HG02981 (cell line): ENCODE data around the gene TXNRD3.
"Not testable (repeated sequence)": the region's sequence is repeated elsewhere in the genome, so short reads cannot be mapped to it uniquely, and the experiment has no call there.

Experiments used
- ATAC-seq: cut with Tn5 transposase; IDR thresholded peaks from one replicate; pipeline ENCODE4 v1.9.1; 2021; ENCODE audit warnings: mild to moderate bottlenecking, moderate library complexity; ENCODE audit not compliant: unreplicated experiment

TXNRD3 gene

DNA sequence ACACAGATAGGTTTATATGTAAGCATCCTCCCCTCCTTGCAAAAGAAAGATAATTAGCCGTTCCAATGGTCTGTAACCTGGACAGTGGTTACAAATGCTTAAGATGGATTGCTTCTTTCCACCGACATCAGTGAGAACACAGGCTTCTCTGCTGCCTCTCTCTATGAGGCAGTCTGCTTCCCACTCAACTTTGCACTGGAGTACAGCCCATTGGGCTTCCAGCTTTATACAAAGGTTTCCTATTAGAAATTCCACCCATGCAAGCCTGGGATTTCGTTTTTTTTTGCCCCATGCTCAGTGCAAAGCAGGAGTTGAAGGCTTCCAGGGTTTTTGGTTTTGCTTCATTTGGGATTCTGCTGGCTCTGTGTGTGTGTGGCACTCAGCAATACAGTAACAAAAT, 48.9 kb downstream of the TXNRD3 start:
- ATAC-seq = no peak

DNA sequence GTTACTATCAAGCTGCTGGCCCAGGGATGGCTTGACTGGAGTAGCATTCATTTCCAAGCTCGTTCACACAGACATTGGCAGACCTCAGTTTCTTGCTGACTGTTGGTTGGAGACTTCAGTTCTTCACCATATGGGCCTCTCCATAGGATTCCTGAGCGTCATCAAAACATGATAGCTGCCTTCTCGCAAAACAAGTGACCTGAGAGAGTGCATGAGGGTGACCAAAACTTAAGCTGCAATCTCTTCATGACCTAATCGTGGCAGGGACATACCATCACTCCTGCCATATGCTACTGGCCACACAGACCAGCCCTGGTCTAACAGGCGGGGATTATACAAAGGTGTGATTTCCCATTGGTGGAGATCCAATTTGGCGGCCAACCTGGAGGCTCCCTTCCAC, 50.2 kb downstream of the TXNRD3 start:
- ATAC-seq = no peak

DNA sequence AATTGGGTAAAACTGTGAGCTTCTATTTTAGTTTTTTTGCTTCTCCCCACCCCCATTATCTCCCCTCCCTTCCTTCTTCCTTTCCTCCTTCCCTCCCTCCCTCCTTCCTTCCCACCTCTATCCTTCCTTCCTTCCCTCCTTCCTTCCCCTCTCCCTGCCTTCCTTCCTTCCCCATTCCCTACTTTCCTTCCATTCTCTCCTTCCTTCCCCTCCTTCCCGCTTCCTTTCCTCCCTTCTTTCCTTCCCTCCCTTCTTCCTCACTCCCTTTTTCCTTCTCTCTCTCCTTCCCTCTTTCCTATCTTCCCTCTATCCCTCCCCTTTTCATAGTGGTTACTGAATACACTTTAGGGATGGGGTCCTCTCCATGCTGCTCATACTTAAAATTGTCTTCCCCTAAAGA, 55.8 kb downstream of the TXNRD3 start:
- no peak for ATAC-seq

DNA sequence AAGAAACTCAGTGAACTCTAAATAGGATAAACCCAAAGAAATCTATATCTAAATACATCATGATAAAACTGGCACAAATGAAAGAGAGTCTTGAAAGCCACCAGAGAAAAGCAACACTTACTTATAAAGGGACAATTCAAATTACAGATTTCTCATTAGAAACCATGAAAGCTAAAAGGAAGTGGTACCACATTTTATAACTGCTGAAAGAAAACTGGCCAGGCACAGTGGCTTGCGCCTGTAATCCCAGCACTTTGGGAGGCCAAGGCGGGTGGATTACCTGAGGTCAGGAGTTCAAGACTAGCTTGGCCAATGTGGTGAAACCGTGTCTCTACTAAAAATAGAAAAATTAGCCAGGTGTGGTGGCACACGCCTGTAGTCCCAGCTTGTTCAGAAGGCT, 59.4 kb downstream of the TXNRD3 start:
- not testable (repeated sequence) for ATAC-seq

DNA sequence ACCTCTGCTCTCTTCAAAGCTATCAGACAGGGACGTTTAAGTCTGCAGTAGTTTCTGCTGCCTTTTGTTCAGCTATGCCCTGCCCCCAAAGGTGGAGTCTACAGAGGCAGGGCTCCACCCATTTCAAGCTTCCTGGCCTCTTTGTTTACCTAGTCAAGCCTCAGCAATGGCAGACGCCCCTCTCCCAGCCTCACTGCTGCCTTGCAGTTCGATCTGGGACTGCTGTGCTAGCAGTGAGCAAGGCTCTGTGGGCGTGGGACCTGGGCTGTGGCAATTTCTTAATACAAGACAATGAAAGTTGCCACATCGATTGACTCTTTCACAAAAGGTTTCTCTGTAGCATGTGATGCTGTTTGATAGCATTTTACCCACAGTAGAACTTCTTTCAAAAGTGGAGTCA, 63.4 kb downstream of the TXNRD3 start:
- ATAC-seq = not testable (repeated sequence)

DNA sequence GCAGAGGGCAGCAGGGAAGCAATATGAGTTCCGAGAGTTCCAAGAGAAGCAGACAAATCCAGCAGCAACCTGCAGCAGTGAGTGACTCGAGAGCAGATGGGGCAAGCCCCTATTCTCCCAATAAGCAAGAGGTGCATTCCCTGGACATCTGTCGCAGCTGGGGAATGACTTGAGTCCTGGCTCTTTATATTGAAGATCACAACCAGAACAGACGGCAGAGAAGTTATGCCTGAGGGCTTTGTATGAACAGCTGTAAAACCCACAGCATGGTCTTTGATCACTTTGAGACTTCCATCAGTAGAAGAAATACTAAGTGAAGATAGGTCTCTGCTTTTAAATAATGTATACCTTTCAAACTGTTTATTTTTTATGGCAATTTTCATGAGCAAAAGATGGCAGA, 72.6 kb downstream of the TXNRD3 start:
- no peak for ATAC-seq

DNA sequence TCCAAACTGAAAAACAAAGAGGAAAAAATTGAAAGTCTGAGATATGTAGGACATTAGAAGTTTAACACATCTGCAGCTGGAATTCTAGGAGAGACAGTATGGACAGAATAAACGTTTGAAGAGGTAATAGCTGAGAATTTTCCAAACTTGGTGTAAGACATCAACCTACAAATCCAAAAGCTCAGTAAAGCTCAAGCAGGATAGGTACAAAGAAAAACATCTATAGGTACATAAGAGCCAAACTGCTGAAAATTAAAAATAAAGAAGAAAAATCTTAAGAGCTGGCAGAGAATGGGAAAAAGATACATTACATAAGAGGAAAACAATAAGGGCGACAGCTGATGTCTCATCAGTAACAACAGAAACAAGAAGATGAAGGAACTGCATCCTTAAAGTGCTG, 73.4 kb downstream of the TXNRD3 start:
- no peak for ATAC-seq

DNA sequence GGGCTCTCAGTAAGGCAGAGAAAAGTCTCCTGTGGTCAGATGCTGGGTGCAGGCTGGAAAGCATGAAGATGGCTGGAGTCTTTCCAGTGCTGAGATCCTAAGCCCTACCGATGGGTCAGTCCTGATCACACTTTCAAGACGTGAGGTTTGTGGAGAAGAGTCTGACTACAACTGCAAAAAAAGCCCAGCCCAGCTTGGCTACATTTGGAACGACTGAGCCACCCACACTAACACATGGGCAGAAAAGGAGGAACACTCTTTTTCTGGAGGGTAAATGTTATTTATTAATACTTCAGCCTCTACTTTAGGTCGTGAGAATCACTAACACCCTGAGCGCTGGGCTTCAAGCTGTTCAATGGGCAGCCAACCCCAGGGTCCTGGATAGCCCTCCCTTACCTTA, 74.2 kb downstream of the TXNRD3 start:
- no peak for ATAC-seq

DNA sequence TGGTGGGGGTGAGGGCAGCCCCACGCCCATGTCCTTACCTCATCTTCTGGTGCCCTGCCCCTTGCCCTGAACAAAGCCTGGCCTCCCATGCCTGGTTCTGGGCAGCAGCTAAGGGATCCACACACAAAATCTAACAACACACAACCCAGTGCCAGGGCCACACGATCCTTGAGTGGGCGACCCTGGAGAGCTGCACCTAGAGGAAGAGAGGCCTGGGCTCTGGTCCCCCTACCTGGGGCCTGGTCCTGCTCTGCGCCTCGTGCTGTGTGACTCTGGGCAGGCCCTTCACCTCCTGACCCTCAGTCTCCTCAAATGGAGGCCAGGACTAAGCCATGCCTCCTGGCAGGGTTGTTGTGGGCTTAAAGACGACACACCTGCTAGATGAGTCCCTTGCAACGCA, 76.2 kb downstream of the TXNRD3 start:
- ATAC-seq = no peak

DNA sequence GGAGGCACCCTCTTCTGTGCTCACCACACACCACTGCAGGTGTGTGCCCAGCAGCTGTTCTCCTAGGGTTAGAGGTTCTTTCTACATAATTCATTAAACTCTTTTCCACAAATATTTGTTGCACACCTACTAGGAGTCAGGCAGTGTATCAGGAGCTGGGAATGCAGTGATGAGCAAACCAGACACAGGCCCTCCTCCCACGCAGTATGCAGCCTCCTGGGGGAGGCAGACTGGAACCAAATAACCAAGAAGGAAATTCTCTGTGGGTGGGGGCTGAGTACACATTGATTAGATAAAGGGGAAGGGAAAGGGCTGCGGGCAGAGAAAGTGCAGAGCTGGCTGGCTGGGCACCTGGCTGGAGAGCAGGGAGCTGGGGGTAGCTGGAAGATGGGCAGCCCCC, 77.7 kb downstream of the TXNRD3 start:
- ATAC-seq = no peak

DNA sequence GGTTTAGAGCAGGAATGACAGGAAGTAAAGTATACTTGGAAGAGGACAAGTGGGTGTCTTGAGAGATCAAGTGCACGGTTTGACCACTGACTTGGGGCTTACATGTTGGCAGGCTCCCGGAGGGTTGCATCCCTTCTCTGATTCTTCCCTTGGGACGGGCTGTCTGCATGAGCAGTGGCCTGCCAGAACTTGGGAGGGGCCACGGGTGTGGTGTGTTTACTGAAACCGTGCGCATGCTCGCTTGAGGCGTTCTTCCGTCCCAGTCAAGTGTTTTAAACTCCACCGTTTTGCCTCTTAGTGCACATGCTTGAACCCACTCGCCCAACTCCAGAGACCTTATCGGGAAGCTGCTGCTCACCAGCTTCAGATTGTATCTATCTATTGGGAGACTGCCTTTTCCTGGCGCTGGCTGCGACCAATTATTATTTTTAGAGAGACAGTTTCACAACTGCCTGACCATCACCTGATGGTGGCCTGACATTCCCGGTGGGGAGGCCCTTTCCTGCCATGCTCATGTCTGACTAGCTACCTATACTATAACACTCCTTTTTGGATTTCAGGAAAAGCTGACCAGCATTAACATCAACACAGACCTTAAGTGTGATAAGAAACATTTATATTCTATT, 81.3 kb downstream of the TXNRD3 start:
- ATAC-seq = no peak

DNA sequence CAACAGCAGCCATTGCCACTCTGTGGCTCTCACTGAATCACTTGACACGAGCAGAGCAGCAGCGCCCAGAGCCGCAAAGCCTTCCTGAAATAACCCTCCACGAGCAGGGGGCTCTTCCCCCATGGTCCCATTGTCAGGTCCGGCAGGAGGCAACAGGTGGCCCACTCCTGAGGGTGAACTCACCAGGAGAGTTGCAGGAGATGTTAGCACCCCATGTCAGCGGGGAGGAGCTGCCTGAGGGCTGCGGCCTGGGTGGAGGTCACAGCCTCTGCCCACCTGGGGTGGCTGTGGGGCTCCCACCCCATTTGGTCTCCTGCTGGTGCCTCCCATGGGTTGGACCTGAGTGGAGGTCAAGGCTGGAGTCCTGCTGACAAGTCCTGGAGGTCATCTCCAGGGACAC, 83.8 kb downstream of the TXNRD3 start:
- ATAC-seq = no peak

DNA sequence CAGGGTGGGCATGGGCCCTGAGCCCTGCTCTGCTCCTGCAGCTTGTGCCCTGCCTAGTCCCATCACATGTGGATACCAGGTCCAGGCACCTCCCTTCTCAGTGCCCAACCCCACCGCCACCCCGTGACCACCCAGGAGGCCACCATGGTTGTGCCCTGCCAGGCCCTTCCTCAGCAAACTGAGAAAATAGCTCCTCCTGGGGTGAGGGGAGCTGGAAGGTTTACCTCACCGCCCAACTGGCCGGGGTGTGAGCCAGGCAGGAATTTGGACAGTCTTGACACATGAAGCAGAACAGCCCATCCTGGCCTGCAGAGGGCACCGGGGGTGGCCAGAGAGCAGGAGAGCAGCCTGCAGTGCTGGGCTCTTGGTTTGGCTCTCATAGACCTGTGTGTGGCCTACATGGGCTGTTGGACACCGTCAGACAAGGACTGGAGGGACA, 84.8 kb downstream of the TXNRD3 start:
- no peak for ATAC-seq

DNA sequence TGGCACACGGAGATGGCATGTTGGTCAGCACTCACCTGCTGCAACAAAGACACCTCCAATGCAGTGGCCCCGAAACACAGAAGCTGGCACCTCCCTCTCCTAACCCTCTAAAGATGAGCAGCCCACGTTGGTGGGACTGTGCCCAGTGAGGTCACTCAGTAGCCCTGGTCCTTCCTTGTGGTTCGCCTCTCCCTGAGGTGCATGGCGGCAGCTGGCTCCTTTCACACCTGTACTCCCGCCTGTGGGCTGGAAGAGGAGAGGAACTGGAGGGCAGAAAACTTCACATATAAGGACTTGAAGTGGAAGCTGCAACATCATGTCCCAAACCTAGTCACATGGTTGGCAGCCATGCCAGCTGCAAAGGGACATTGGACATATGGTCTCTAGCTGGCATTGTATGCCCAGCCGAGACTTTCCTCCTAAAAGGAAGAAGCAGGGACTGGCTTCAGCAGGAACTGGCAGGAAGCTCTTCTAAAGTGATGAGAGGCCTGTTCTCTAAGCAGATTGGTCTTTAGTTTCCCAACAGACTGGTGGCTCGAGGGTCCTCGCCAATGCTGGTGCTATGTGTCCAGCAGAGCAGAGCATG, 85.4 kb downstream of the TXNRD3 start:
- no peak for ATAC-seq

DNA sequence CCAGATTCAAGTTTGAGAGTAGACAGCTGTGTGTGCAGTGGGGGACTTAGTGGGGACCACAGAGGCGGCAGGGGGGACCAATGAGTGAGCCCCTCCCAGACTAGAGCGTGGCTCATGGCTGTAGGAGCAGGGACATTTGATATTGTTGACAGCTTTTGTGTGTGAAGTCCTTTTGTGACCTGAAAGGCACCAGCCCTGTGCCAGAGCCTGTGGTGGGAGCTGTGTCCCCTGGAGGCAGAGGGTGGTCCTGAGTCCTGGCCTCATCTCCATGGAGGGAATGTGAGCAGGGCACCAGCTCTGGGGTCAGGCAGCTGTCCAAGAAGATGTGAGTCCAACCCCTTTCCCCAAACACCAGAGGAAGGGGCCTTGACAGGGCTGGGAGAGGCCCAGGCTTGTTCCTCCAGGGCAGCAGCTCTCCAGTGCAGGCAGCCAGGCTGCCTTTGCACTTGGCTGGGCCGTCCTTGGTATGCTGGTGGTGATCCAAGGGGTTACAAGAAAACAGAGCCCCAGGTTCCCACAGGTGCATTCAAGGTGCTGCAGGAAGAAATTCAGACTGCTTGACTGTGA, 86.1 kb downstream of the TXNRD3 start:
- ATAC-seq = no peak

DNA sequence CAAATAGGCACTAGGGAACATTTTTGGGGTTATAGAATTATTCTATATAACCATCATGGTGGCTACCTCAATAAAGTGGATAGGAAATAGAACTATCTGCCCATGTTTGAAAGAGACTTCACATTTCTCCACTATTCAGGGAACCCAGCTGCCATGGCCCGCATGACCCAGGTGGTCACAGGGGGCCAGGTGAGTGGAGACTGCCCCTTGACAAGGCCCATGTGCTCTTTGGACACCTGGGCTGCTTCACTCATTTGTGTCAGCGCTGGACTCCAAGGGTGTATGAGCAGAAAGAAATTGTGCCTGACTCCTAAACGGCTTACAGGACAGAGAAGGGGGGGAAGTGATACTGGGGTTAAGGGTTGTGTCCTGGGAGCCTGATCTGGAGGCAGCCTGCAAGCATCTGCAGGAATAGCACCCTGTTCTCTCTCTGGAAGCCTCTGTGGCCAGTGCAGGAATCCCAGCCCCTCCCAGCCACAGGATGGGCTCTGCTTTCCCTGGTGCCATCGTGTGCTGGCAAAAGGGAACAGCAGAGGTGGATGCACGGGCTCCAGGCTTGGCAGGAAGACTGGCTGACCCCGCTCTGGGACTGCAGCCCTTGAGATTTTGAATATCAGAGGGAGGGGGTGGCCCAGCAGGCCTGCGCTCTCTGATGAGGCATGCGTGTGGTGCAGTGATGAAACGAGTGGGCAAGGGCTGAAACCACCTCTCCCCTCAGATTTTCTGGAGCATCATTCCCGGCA, 87.1 kb downstream of the TXNRD3 start:
- no peak for ATAC-seq

DNA sequence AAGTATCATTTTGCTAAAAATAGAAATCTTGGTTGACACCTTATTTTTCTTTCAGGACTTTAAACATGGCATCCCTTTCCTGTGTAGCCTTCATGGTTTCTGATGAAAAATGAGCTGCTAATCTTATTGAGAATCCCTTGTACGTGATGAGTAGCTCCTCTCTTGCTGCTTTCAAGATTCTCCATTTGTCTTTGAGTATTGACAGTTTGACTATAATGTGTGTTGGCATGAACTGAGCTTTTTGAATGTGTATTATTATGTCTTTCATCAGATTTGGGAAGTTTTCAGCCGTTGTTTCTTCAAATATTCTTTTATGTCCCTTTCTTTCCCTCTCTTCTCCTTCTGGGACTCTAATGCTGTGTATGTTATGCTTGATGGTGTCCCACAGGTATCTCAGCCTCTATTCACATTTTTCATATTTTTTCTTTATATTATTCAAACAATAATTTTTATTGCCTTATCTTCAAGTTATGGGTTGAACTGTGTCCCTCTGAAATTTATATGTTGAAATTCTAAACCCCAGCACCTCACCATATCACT, 92.1 kb downstream of the TXNRD3 start:
- ATAC-seq = no peak

DNA sequence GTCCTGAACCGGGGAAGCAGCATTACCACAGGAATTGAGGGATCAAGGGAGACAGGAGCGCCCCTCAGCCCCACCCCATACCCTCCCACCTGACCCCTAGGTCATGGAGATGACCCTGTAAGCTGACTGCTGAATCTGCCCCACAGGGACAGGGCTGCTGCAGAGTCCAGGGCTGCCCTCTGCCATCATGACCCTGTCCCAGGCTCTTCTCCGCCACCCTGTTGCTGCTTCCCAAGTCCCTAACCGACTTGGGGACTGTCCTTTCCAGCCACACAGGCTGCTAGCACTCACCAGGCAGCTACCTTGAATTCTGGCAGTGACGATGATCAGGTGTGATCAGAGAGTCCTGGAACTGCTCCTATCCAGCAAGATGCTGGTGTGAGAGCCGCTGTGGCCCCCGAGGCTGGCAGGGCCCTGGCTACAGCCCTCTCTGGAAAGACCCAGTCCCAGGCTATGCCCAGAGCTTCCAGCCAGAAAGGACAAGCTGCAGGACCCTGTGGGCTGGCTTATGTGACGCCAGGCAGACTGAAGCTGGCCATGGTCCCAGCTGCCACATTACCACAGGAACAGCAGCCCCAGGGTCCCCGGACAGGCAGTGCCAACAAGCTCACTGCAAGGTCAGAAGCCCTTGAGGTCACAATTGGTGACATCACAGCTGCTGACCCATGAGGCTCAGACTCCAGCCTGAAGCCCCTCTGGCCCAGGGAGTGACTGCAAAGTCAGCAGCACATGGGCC, 96.4 kb downstream of the TXNRD3 start, which contains the start of gene C3orf22:
Gene C3orf22 (minus strand): TSS at position 597 of the 736 bp plus-strand sequence. CDS start 5,542 bp downstream, outside the sequence.
- ATAC-seq = no peak

DNA sequence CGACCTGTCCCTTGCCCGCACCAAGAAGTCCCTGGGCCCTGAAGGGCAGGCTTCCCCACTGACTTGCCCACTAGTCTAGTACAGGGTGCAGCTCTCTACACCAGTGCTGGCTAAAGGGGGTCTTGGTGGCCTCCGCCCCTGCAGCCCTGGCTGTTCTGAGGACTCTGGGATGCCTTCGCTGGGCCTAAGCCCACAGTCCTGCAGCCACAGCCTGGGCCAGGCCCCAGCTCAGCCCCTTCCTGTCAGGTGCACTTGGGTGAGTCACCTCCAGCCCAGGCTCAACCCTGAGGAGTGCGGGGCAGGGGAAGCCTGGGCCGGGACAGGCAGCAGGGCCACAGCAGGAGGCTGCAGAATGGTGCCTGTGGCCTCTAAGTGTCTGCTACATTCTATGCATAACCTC, 97.2 kb downstream of the TXNRD3 start:
- ATAC-seq = no peak

DNA sequence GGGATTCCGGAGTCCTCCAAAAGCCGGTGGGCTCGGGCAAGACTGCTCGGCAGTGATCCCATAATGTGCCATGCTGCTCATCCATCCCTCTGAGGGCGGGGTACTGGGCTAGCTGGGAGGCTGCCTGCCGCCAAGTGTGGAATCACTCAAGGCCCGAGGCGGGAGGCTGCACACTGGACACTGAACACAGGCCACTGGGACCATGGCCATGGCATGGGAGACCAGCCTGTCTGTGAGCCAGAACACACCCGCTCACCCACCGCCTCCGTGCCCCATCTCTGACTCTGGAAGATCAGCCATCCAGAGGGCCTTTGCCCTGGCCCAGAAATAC, 97.5 kb downstream of the TXNRD3 start:
- ATAC-seq = no peak
